Uterus (tissue), 2 donors: ENCODE results near the gene GUCD1.

Experiments used
- POLR2A ChIP-seq, 2 donors: fragments of 450-650 bp; IDR thresholded peaks; one replicate each; pipeline ENCODE4 v1.6.1; 2016; ENCODE audit warnings: antibody characterized with exemption in 2 of 2, mild to moderate bottlenecking in 1 of 2, moderate library complexity in 1 of 2
- TF ChIP-seq, protein P1 (sequence below), 4 experiments: fragments of 200-600 bp in 2 of 4; fragments of 450-650 bp in 2 of 4; sonication (generic) in 2 of 4; IDR thresholded peaks; one replicate each; pipeline ENCODE4 v1.5.1; 2016 to 2019; ENCODE audit warnings: antibody characterized with exemption in 4 of 4, mild to moderate bottlenecking in 2 of 4, moderate library complexity in 1 of 4

- TF ChIP-seq, protein P1, sequence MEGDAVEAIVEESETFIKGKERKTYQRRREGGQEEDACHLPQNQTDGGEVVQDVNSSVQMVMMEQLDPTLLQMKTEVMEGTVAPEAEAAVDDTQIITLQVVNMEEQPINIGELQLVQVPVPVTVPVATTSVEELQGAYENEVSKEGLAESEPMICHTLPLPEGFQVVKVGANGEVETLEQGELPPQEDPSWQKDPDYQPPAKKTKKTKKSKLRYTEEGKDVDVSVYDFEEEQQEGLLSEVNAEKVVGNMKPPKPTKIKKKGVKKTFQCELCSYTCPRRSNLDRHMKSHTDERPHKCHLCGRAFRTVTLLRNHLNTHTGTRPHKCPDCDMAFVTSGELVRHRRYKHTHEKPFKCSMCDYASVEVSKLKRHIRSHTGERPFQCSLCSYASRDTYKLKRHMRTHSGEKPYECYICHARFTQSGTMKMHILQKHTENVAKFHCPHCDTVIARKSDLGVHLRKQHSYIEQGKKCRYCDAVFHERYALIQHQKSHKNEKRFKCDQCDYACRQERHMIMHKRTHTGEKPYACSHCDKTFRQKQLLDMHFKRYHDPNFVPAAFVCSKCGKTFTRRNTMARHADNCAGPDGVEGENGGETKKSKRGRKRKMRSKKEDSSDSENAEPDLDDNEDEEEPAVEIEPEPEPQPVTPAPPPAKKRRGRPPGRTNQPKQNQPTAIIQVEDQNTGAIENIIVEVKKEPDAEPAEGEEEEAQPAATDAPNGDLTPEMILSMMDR (IDR thresholded peaks at IDR 0.05) = no peak
- no peak for TF ChIP-seq POLR2A (IDR thresholded peaks at IDR 0.05)
These were observed 12.1 kb upstream of the GUCD1 start for GRCh38 chr22:24566899-24567511.
